Astrocyte of the spinal cord (primary cell): Measurements from ENCODE around the gene ATP9B.

Experiments
- DNase-seq: peaks from one replicate; pipeline ENCODE4 v3.0.0; 2011; ENCODE audit warnings: low read depth, low spot score
- H3K4me3 ChIP-seq: 2 replicates; pipeline ENCODE4 v1.5.1; 2011; ENCODE audit warnings: low read depth, mild to moderate bottlenecking, low read length, moderate library complexity
- CTCF ChIP-seq: IDR thresholded peaks from 2 replicates; pipeline ENCODE4 v1.5.1; 2012; ENCODE audit warnings: low read depth, mild to moderate bottlenecking, low read length, inconsistent platforms
- in situ Hi-C: cut with HindIII; loops from 2 replicates; pipeline ENCODE4 v1.10.0; 2017; ENCODE audit warnings: low sequenced_read_pairs

The ATP9B gene

DNA sequence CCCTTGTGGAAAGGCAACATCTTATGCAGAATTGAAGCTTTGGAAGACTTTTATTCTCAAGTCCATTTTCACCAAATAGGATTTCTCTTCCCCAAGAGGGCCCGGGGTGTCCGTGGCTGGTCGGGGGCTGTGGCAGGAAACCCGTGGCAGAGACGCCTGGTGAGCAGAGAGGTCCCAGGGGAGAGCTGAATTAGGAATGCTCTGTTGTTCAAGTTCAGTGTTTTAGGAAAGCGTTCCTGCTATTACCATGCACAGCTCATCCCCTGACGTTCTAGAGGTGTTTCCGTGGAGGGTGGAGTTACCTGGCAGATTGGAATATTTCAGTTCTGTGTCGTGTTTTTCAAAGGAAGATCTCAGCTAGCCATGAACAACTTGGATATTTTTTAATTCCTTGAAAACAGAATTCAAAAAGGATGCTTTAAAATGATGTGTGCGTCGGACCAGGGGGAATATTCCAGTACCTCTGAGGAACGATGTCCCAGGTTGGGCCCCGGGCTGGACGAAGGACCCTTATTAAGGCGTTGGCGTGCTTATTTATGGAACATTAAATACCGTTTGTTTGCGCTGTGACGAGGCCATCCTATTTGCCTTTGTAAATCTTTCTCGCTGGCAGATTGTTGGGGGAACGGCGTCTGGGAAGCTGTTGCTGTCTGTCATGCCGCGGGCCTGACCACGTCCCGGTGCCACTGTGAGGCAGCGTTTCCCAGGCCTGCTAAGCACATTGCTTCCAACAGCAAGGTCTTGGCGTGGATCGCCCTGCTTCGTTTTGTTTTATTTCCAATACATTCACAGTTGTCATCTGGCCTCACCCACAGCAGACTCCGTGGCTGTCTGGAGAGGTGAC, 334.8 kb downstream of the ATP9B start:
- no peak for DNase-seq
- no peak for TF ChIP-seq CTCF
- in situ Hi-C loops, result no loop called here
- H3K4me3 ChIP-seq, result no peak overlapping the region

DNA sequence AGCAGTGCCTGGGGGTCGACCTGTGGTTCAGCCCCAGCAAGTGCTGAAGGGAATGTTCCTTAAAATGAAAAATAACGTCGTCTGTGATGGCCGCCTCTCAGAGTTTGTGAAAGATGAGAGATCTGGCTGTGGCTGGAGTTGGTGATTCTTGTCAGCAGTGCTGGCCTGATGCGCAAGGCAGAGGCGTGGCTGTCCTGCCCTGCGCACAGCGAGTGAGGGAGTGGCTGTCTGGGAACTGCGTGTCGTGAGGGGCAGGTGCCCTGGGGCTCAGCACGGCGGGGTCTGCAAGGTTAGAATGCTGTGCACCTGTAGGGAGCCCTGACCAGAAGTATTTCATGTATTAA, 335.3 kb downstream of the ATP9B start:
- DNase-seq, result no peak
- in situ Hi-C loops, result no loop called here
- H3K4me3 ChIP-seq, result no peak overlapping the region
- no peak for TF ChIP-seq CTCF

GRCh38 chr18:79405019-79405780, 336.0 kb downstream of the ATP9B start:
- TF ChIP-seq CTCF, result no peak
- in situ Hi-C loops, result no loop called here
- no peak overlapping the region for H3K4me3 ChIP-seq
- DNase-seq, result no peak

- no peak for DNase-seq
- in situ Hi-C loops, result no loop called here
- no peak for TF ChIP-seq CTCF
- H3K4me3 ChIP-seq, result no peak overlapping the region
Measured at GRCh38 chr18:79405781-79406575, 336.8 kb downstream of the ATP9B start.

DNA sequence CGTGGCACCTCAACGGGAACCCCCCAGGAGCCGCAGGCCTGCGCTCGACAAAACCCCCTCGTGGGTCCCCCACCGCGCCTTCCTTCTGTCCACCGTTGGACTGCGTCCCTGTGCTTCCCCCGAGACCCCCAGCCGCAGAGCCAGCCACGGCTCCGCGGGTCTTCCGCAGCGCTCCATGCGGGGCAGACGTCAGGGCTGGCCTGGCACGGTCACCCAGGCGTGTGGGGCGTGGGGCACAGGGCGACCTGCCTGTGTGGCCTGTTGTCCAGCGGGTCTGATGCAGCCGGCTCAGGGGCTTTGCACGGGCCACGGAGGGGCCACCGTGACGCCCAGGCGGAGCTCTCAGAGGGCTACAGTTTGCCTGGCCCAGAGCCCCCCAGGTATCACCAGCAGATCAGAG, 337.5 kb downstream of the ATP9B start:
- DNase-seq, result no peak

More for the DNA sequence above, 337.5 kb downstream of the ATP9B start:
- no peak overlapping the region for H3K4me3 ChIP-seq
- no peak for TF ChIP-seq CTCF
- in situ Hi-C loops, result no loop called here
